Neural progenitor cell (in vitro differentiated cells): Measurements from ENCODE around the gene PDZD4. TPM values are rescaled to one million over a fixed set of nuclear protein-coding genes. Genes with fewer than 3 reads are reported as not detected.

Experiments used
- DNase-seq: peaks from one replicate; pipeline ENCODE4 v3.0.0-alpha.2; 2016; ENCODE audit warnings: low spot score
- H2AFZ ChIP-seq: fragments of 200-600 bp; sonication (generic); replicated peaks from 2 replicates; pipeline ENCODE4 v1.6.1; 2016; ENCODE audit warnings: antibody characterized with exemption
- H3F3A ChIP-seq: fragments of 200-600 bp; sonication (generic); 2 replicates; pipeline ENCODE4 v1.6.1; 2016; ENCODE audit warnings: antibody characterized with exemption, low read depth
- H3K27ac ChIP-seq: fragments of 200-600 bp; sonication (generic); 2 replicates; pipeline ENCODE4 v1.5.1; 2016; ENCODE audit warnings: mild to moderate bottlenecking
- H3K27me3 ChIP-seq: fragments of 200-600 bp; sonication (generic); 2 replicates; pipeline ENCODE4 v1.6.1; 2016; ENCODE audit warnings: mild to moderate bottlenecking, moderate library complexity
- H3K36me3 ChIP-seq: fragments of 200-600 bp; sonication (generic); 2 replicates; pipeline ENCODE4 v1.5.1; 2016
- H3K4me1 ChIP-seq: fragments of 200-600 bp; sonication (generic); 2 replicates; pipeline ENCODE4 v1.6.1; 2016; ENCODE audit warnings: mixed run types
- H3K4me2 ChIP-seq: fragments of 200-600 bp; sonication (generic); 2 replicates; pipeline ENCODE4 v1.6.1; 2016
- H3K4me3 ChIP-seq: fragments of 200-600 bp; sonication (generic); 2 replicates; pipeline ENCODE4 v1.5.1; 2016
- H3K79me2 ChIP-seq: fragments of 200-600 bp; sonication (generic); 2 replicates; pipeline ENCODE4 v1.6.1; 2016; ENCODE audit warnings: low read depth
- H3K9ac ChIP-seq: fragments of 200-600 bp; sonication (generic); 2 replicates; pipeline ENCODE4 v1.6.1; 2016
- H3K9me3 ChIP-seq: fragments of 200-600 bp; sonication (generic); 2 replicates; pipeline ENCODE4 v1.5.1; 2016; ENCODE audit warnings: low read depth
- H4K20me1 ChIP-seq: fragments of 200-600 bp; sonication (generic); 2 replicates; pipeline ENCODE4 v1.6.1; 2016; ENCODE audit warnings: low read depth
- H3K27ac Mint-ChIP-seq: 3 replicates; pipeline ENCODE4 v1.8.0; 2021; ENCODE audit warnings: mixed read lengths
- H3K27me3 Mint-ChIP-seq: 2 replicates; pipeline ENCODE4 v1.8.0; 2022; ENCODE audit warnings: low read depth, mild to moderate bottlenecking, inconsistent platforms, moderate library complexity, mixed read lengths; ENCODE audit not compliant: insufficient read depth
- H3K36me3 Mint-ChIP-seq: 3 replicates; pipeline ENCODE4 v1.8.0; 2021; ENCODE audit warnings: mixed read lengths
- H3K4me1 Mint-ChIP-seq: 3 replicates; pipeline ENCODE4 v1.8.0; 2021; ENCODE audit warnings: mixed read lengths
- H3K4me3 Mint-ChIP-seq: 3 replicates; pipeline ENCODE4 v1.8.0; 2021; ENCODE audit warnings: mild to moderate bottlenecking, moderate library complexity, mixed read lengths
- H3K9me3 Mint-ChIP-seq: 3 replicates; pipeline ENCODE4 v1.8.0; 2020; ENCODE audit warnings: mixed read lengths
- CTCF ChIP-seq: fragments of 200-600 bp; sonication (generic); IDR thresholded peaks from 2 replicates; pipeline ENCODE4 v1.5.1; 2017; ENCODE audit warnings: antibody characterized with exemption, mild to moderate bottlenecking
- EZH2 ChIP-seq: fragments of 200-600 bp; sonication (generic); IDR thresholded peaks from 2 replicates; pipeline ENCODE4 v1.6.1; 2017; ENCODE audit warnings: antibody characterized with exemption, mild to moderate bottlenecking, moderate library complexity
- EZH2phosphoT487 ChIP-seq: fragments of 200-600 bp; sonication (generic); IDR thresholded peaks from 2 replicates; pipeline ENCODE4 v1.6.1; 2017; ENCODE audit warnings: antibody characterized with exemption
- total RNA-seq: library from RNA; depleted of rRNA; stranded (reverse); fragments of >200 nt; gene quantifications from 2 replicates; pipeline ENCODE4 v1.2.3, GENCODE V29; 2015; ENCODE audit warnings: low replicate concordance

Gene PDZD4
- total RNA-seq, 1 donor from 2014 or later, result 1.9 TPM

GRCh38 chrX:153871451-153871850, 41.1 kb upstream of the PDZD4 start:
- Histone ChIP-seq H3K79me2 (no peaks in the 10 kb centered on the region), H3K4me2 (no peak overlapping the region), H3K9ac (no peak overlapping the region), H3K36me3 (no peaks in the 10 kb centered on the region), H3K27me3 (no peaks in the 10 kb centered on the region), H3K9me3 (no peaks in the 10 kb centered on the region), H4K20me1 (peaks cover 19% of the 10 kb centered on the region), H3K27ac (no peak overlapping the region), H3K4me3 (no peak overlapping the region), H3F3A (peaks cover 5% of the 10 kb centered on the region), H2AFZ (no peak overlapping the region), H3K4me1 (peaks cover 7% of the 10 kb centered on the region)
- peak; percentile 63 for DNase-seq
- H3K4me1 Mint-ChIP-seq, result peaks cover 43% of the 10 kb centered on the region
- TF ChIP-seq CTCF (no peak), EZH2 (no peak), EZH2phosphoT487 (no peak)
- H3K27me3 Mint-ChIP-seq, result peaks cover 20% of the 10 kb centered on the region
- H3K27ac Mint-ChIP-seq, result no peak overlapping the region
- H3K9me3 Mint-ChIP-seq, result peaks cover 25% of the 10 kb centered on the region
- H3K4me3 Mint-ChIP-seq, result no peak overlapping the region
- H3K36me3 Mint-ChIP-seq, result no peaks in the 10 kb centered on the region

GRCh38 chrX:153870791-153871360, 40.5 kb upstream of the PDZD4 start:
- DNase-seq, result no peak
- Histone ChIP-seq H3K4me2 (no peak overlapping the region), H3K4me1 (peaks cover 7% of the 10 kb centered on the region), H3K27me3 (no peaks in the 10 kb centered on the region), H3K79me2 (no peaks in the 10 kb centered on the region), H3K4me3 (no peak overlapping the region), H3K9ac (no peak overlapping the region), H3K9me3 (no peaks in the 10 kb centered on the region), H3F3A (peaks cover 5% of the 10 kb centered on the region), H3K27ac (no peak overlapping the region), H4K20me1 (peaks cover 19% of the 10 kb centered on the region), H2AFZ (no peak overlapping the region), H3K36me3 (no peaks in the 10 kb centered on the region)
- Mint-ChIP-seq H3K27me3 (peaks cover 16% of the 10 kb centered on the region), H3K36me3 (peaks cover under 1% of the 10 kb centered on the region), H3K27ac (no peak overlapping the region), H3K9me3 (peaks cover 22% of the 10 kb centered on the region), H3K4me1 (peaks cover 38% of the 10 kb centered on the region), H3K4me3 (no peak overlapping the region)
- TF ChIP-seq CTCF (no peak), EZH2 (no peak), EZH2phosphoT487 (no peak)

GRCh38 chrX:153870288-153870690, 39.9 kb upstream of the PDZD4 start:
- no peak overlapping the region for H3K4me2 ChIP-seq
- Mint-ChIP-seq H3K36me3 (peaks cover 2% of the 10 kb centered on the region), H3K4me3 (no peak overlapping the region), H3K27me3 (peaks cover 16% of the 10 kb centered on the region), H3K4me1 (peaks cover 38% of the 10 kb centered on the region), H3K27ac (no peak overlapping the region), H3K9me3 (peaks cover 28% of the 10 kb centered on the region)
- peaks cover 19% of the 10 kb centered on the region for H4K20me1 ChIP-seq
- no peaks in the 10 kb centered on the region for H3K9me3 ChIP-seq
- peaks cover 5% of the 10 kb centered on the region for H3F3A ChIP-seq
- no peak overlapping the region for H3K27ac ChIP-seq
- H3K27me3 ChIP-seq, result no peaks in the 10 kb centered on the region
- no peak overlapping the region for H2AFZ ChIP-seq
- H3K4me3 ChIP-seq, result no peak overlapping the region
- no peaks in the 10 kb centered on the region for H3K36me3 ChIP-seq
- no peak for DNase-seq
- H3K4me1 ChIP-seq, result peaks cover 7% of the 10 kb centered on the region
- H3K9ac ChIP-seq, result no peak overlapping the region
- no peaks in the 10 kb centered on the region for H3K79me2 ChIP-seq
- TF ChIP-seq EZH2phosphoT487 (no peak), EZH2 (no peak), CTCF (no peak)
